Thoracic aorta (tissue), 2 donors: Measurements from ENCODE around the gene TRPV2. TPM values are rescaled to one million over a fixed set of nuclear protein-coding genes. Genes with fewer than 3 reads are reported as not detected.

Experiments
- ATAC-seq: fragments of 150-250 bp; one replicate; pipeline ENCODE4 v1.8.0; 2017; ENCODE audit warnings: low read depth; ENCODE audit not compliant: insufficient number of reproducible peaks, low FRiP score
- DNase-seq: peaks from one replicate; pipeline ENCODE4 v3.0.0-alpha.2; 2020; ENCODE audit warnings: low spot score
- H3K27ac ChIP-seq, 2 donors: fragments of 200-600 bp; sonication (generic); 1 replicate in 1 of 2; 2 replicates in 1 of 2; pipeline ENCODE4 v1.5.1; 2016; ENCODE audit warnings: mild to moderate bottlenecking in 2 of 2, moderate library complexity in 2 of 2
- H3K27me3 ChIP-seq: fragments of 200-600 bp; sonication (generic); replicated peaks from 2 replicates; pipeline ENCODE4 v1.6.0; 2016; ENCODE audit warnings: mild to moderate bottlenecking; ENCODE audit not compliant: insufficient read depth
- H3K36me3 ChIP-seq: fragments of 200-600 bp; sonication (generic); one replicate; pipeline ENCODE4 v1.5.1; 2016
- H3K4me1 ChIP-seq, 2 donors: fragments of 200-600 bp; sonication (generic); 1 replicate in 1 of 2; 2 replicates in 1 of 2; pipeline versions ENCODE4 v1.5.1 to v1.6.0; 2016; ENCODE audit warnings: low read depth in 2 of 2, mild to moderate bottlenecking in 1 of 2; ENCODE audit not compliant: control insufficient read depth in 1 of 2
- H3K4me3 ChIP-seq: fragments of 200-600 bp; sonication (generic); 2 replicates; pipeline ENCODE4 v1.5.1; 2016; ENCODE audit warnings: mild to moderate bottlenecking
- H3K9me3 ChIP-seq: fragments of 200-600 bp; sonication (generic); 2 replicates; pipeline ENCODE4 v1.5.1; 2016
- total RNA-seq, 2 donors: library from RNA; depleted of rRNA; stranded (reverse); fragments of >200 nt; gene quantifications; one replicate each; pipeline versions ENCODE4 v1.1.0 to v1.2.3, GENCODE V29; 2016
- TF ChIP-seq, protein P1 (sequence below): fragments of 200-600 bp; sonication (generic); IDR thresholded peaks from one replicate; pipeline ENCODE4 v1.5.1; 2019; ENCODE audit warnings: antibody characterized with exemption

TRPV2 gene
- total RNA-seq, 2 donors from 2014 or later = 18.5 to 28.6 TPM

DNA sequence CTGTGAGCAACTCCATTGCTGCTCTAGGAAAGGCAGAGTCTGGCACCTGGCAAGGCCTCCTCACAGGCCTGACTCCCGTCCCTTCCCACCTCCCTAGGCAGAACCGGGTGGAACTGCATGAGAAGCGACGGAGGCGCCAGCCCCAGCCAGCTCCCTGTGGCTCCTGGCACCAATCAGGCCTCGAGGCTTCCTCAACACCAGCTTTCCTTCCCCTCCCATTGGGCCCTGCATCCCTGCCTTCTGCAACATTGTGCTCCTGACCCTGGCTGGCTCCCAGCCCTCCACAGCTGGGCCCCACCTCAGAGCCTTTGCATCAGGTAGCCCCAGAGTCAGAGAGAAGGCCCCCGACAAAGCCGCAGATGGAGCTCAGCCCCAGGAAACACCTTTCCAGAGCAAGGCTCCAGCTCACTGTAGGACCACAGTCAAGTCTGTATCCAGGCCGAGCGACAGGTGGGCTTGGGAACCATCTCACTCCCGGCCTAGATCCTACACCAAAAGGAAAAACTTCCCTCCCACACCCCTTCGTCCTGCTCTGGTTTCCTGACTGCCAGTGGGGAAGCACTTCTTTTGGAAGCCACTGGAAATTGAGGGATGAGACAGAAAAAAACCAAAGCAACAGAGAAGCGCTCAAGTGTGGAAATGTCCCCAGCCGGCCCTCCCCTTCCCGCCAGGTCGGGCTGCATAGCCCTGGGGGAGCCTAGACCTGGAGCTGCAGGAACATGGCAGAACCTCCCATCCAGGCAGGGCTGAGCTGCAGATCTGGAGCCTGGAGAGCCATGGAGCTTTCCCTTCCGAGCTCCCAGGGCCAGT lies 45.6 kb downstream of the TRPV2 start:
- Histone ChIP-seq H3K4me3 (no peak overlapping the region), H3K27me3 (no peaks in the 10 kb centered on the region), H3K9me3 (no peaks in the 10 kb centered on the region), H3K4me1 (peaks cover 3 to 11% of the 10 kb centered on the region in 2 donors), H3K36me3 (peaks cover 6% of the 10 kb centered on the region), H3K27ac (no peak overlapping the region)
- TF ChIP-seq, protein P1, sequence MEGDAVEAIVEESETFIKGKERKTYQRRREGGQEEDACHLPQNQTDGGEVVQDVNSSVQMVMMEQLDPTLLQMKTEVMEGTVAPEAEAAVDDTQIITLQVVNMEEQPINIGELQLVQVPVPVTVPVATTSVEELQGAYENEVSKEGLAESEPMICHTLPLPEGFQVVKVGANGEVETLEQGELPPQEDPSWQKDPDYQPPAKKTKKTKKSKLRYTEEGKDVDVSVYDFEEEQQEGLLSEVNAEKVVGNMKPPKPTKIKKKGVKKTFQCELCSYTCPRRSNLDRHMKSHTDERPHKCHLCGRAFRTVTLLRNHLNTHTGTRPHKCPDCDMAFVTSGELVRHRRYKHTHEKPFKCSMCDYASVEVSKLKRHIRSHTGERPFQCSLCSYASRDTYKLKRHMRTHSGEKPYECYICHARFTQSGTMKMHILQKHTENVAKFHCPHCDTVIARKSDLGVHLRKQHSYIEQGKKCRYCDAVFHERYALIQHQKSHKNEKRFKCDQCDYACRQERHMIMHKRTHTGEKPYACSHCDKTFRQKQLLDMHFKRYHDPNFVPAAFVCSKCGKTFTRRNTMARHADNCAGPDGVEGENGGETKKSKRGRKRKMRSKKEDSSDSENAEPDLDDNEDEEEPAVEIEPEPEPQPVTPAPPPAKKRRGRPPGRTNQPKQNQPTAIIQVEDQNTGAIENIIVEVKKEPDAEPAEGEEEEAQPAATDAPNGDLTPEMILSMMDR = no peak
- DNase-seq (no peak), ATAC-seq (no peak)

DNA sequence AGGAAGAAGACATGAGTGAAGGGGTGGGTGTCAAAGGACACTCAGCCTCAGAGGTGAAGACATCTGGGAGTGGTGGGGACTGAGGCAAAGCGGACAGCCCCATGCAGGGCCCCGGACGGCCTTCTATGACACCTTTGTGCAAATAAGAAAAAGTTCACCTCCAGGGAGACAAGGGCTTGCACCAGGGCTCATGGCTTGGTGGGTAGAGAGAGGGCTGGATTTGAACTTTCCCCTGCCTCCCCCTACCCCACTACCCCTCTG lies 46.2 kb downstream of the TRPV2 start:
- no peaks in the 10 kb centered on the region for H3K27me3 ChIP-seq
- no peak overlapping the region for H3K4me3 ChIP-seq
- H3K4me1 ChIP-seq = peaks cover 3 to 11% of the 10 kb centered on the region in 2 donors
- no peak for DNase-seq
- no peak overlapping the region for H3K27ac ChIP-seq
- H3K9me3 ChIP-seq = no peaks in the 10 kb centered on the region
- peaks cover 6% of the 10 kb centered on the region for H3K36me3 ChIP-seq
- ATAC-seq = no peak
- TF ChIP-seq, protein P1 = no peak

- peaks cover 3 to 11% of the 10 kb centered on the region in 2 donors for H3K4me1 ChIP-seq
- no peak for ATAC-seq
- H3K4me3 ChIP-seq = no peak overlapping the region
- peaks cover 6% of the 10 kb centered on the region for H3K36me3 ChIP-seq
- DNase-seq = no peak
- H3K27me3 ChIP-seq = no peaks in the 10 kb centered on the region
- TF ChIP-seq, protein P1 = no peak
- no peak overlapping the region for H3K27ac ChIP-seq
- no peaks in the 10 kb centered on the region for H3K9me3 ChIP-seq
These were observed 46.9 kb downstream of the TRPV2 start for GRCh38 chr17:16462070-16462864.

DNA sequence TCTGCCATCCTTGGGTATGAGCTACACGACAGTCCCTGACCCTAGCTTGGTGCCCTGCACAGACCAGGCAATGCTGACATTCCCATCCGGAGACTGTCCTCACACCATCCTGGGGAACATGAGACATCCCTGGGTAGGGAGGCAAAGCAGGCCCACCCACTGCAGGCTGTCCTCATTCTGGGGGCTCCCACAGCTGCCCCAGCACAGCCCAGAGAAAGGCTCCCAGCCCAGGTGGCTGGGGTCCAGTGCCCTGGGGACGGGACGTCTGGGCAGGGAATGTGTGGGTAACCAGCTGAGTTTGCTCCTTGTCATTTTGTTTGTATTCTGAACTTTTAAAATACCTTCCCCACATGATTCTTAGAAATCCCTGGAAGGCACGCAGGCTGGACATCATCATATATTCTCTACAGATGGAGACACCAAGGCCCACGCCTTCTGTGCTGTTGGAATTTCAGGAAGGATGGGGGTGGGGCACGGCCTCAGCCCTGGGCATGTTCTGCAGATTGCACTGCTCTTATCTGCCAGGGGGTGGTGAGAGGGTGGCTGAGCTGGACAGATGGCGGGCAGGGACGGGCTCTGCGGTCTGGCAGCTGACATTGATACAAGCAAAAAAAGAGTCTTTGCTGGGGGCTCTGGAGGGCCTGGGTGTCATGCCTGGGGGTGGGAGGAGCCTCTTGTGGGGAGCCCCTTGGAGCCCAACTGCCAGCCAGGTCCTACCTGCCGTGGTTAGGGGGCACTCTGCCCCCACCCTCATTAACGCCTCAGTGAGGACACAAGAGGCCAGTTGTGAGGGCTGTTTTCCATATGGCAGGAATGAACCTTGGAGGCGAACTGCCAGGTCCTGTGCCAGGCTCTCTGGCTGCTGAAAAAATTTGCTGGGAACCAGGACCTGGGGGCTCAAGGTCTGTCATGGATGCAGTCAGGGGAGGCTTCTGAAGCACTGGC lies 48.3 kb downstream of the TRPV2 start:
- H3K36me3 ChIP-seq = peaks cover 6% of the 10 kb centered on the region
- H3K27ac ChIP-seq = no peak overlapping the region
- no peaks in the 10 kb centered on the region for H3K9me3 ChIP-seq
- H3K4me3 ChIP-seq = no peak overlapping the region
- no peak for DNase-seq
- no peaks in the 10 kb centered on the region for H3K27me3 ChIP-seq
- peaks cover 3 to 11% of the 10 kb centered on the region in 2 donors for H3K4me1 ChIP-seq
- TF ChIP-seq, protein P1 = peak; percentile 30
- no peak for ATAC-seq
